HG03439 (cell line): Measurements from ENCODE around the gene HOXD13.

ENCODE experiments used
- ATAC-seq: cut with Tn5 transposase; IDR thresholded peaks from one replicate; pipeline ENCODE4 v1.9.1; 2021; ENCODE audit warnings: mild to moderate bottlenecking, moderate library complexity; ENCODE audit not compliant: unreplicated experiment

Gene HOXD13

DNA sequence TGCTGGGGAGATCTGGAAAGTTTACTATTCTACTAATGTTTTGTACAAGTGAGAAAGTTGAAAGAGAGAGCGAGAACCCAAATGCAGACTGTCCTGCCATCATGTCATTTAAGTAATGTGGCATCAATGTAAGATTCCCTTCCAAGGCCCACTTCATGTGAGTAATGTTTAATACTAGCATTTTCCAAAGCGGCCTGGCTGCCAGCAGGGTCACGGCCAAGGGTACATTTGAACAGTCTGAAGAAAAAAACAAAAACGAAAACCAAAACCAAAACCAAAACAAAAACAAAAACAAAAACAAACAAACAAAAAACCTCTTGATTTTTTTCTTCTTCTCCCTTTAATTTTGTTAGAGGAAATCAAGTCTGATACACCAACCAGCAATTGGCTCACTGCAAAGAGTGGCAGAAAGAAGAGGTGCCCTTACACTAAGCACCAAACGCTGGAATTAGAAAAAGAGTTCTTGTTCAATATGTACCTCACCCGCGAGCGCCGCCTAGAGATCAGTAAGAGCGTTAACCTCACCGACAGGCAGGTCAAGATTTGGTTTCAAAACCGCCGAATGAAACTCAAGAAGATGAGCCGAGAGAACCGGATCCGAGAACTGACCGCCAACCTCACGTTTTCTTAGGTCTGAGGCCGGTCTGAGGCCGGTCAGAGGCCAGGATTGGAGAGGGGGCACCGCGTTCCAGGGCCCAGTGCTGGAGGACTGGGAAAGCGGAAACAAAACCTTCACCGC lies 26.2 kb downstream of the HOXD13 start:
- ATAC-seq, result no peak

DNA sequence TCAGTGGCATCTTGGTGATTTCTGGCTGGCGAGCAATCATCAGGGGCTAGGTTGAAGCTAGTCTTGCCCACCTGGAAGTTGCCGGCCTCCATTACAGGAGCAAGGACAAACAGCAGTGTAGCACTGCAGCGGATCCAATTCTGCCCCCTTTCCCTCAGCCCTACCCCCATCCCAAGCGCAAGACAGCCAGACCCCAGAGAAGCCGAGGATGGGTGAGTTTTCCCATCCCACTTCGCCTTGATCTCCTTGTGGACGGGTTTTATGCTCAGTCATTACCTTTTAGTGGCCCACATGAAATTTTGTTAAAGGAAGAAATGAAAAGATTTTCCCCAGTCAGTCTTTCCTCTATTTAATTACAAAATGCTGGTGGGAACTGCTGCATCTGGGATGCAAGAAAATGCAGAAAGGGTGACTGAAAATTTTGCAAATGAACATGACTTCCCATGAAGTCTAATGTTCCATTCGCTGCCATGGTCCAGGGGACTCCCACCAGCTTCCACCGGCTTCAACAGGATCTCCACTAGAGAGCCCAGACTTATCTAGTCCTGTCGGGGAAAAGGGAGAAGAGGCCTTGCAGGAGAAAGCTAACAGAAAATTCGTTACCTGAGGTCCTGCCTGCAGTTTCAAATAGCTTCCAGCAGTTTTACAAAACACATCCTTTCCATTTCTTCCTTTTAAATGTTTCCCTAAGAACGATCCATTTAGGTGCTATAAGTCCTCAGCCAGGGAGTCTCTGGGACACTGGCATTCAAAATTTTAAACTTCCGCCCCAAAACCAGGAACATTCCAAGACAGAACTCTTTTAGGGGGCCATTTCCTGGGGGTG lies 28.1 kb downstream of the HOXD13 start:
- no peak for ATAC-seq

DNA sequence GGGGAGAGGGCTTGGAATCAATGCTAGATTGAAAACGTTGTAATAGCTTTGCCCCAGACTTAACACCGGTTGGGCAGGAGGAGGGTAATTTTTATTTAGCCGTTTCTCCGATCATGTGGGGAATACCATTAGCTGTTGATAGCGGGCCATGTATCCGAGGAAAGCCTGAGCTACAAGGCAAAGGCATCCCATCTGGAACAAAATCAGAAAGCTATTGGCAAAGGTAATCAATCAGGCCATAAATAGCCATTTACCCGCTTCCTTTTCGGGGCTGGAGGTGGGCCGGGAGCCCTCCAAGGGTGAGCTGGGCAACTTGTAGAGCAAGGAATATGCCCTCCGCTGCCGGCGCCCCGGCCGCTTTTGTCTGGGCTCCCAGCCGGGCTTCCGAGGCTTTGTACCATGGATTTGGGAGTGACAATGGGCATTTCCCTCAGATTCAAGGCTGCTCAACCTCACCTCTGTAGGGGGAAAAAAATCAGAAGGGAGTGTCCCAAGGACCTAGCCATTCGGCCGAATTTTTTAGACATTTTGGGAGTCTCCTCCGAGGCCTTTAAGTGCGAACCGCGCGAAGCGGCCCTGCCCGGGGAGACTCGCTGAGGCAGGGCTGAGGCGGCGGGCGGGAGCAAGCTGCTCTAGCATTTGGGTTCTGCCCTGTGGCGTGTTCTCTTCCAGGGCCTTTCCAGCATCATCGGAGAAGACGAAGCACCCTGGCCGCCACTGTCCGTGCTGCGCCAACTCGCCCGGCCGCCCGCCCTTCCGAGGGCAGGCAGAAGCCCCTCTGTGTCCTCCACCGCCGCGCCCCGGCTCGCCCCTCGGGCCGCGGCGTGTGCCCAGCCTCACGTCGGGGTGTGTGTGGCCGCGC lies 28.9 kb downstream of the HOXD13 start:
- ATAC-seq, result no peak

DNA sequence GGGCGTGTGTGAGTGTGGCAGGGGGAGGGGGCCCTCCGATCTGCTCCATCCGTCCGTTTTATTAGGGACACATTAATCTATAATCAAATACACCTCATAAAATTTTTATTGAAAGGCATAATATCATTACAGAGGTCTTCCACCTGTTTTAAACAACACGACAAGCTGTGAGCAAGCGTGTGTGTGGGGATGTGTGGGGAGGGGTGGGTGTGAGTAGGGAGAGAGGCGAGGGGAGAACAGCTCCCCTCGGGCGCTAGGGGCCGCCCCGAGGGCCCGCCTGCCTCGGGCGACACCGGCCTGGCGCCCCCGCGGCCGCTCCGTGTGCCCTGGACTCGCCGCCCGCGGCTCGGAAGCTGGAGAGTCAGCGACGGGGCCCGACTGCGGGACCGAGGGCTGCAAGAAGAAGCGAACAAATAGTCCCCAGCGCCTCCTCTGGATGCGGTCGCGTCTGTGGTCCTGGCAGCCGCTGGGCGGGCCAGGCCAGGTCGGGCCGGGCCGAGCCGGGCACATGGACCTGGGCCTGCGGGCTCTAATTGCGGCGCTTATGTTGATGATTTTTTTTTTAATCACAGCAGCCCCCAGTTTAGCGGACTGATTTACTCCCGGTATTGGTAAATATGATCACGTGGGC lies 29.6 kb downstream of the HOXD13 start:
- ATAC-seq, result no peak

DNA sequence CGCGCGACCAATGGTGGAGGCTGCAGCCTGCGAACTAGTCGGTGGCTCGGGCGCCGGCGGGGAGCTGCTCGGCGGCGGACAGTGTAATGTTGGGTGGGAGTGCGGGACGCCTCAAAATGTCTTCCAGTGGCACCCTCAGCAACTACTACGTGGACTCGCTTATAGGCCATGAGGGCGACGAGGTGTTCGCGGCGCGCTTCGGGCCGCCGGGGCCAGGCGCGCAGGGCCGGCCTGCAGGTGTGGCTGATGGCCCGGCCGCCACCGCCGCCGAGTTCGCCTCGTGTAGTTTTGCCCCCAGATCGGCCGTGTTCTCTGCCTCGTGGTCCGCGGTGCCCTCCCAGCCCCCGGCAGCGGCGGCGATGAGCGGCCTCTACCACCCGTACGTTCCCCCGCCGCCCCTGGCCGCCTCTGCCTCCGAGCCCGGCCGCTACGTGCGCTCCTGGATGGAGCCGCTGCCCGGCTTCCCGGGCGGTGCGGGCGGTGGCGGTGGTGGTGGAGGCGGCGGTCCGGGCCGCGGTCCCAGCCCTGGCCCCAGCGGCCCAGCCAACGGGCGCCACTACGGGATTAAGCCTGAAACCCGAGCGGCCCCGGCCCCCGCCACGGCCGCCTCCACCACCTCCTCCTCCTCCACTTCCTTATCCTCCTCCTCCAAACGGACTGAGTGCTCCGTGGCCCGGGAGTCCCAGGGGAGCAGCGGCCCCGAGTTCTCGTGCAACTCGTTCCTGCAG lies 30.3 kb downstream of the HOXD13 start, which contains the start of gene HOXD9:
HOXD9 (plus strand) TSS at position 37 of the 728 bp plus-strand sequence; CDS start at position 87, 50 bp downstream.
- ATAC-seq, result no peak

DNA sequence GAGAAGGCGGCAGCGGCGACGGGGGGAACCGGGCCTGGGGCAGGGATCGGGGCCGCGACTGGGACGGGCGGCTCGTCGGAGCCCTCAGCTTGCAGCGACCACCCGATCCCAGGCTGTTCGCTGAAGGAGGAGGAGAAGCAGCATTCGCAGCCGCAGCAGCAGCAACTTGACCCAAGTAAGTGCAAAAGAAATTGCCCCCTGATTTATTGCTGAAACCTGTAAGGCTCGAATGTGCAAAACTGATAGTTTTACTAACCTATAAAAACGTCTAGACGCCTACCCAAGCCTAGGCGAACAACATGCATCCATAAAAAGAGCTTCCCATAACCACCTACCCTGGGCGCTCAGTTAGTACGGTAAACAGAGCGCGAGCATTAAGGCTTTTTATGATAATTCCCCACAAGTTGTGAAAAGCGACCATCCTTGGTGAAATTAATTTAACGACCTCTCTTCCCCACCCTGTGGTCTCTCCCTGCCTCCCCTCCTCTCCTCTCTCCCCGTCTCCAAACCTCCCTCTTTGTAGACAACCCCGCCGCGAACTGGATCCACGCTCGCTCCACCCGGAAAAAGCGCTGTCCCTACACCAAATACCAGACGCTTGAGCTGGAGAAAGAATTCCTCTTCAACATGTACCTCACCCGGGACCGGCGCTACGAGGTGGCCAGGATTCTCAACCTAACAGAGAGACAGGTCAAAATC lies 31.0 kb downstream of the HOXD13 start:
- no peak for ATAC-seq

DNA sequence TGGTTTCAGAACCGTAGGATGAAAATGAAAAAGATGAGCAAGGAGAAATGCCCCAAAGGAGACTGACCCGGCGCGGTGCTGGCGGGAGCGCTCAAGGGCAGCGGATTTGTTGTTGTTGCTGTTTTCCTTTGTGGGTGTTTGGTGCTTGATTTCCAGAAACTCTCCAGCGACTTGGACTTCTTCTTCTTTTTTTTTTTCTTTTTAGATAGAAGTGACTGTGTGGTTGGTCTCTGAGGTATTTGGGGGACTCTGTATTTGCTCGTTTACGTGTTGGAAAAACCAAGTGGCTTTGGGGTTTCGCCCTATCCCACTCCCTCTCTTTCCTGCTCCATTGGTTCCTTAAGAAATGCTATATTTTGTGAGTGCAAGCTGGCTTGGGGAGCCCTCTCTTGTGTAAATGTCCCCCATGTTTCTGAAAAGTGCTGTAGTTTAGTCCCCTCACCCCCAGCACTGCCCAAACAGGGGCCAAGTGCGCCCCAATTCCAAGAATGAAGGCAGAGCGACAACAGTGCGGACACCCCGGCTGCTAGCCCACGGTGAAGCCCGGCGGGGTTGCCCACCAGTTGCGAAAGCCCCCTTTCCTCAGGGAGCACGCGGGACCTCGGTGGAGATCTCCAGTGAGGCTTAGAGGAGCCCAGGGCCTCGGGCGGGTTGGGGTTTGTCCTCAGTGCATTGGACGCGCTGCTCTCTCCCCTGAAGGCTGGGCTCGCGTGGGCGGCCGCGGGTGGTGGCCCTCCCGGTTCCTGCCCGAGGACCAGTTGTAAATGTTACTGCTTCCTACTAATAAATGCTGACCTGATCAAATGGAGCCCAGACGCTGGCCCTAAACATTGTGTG lies 31.8 kb downstream of the HOXD13 start:
- ATAC-seq, result no peak

DNA sequence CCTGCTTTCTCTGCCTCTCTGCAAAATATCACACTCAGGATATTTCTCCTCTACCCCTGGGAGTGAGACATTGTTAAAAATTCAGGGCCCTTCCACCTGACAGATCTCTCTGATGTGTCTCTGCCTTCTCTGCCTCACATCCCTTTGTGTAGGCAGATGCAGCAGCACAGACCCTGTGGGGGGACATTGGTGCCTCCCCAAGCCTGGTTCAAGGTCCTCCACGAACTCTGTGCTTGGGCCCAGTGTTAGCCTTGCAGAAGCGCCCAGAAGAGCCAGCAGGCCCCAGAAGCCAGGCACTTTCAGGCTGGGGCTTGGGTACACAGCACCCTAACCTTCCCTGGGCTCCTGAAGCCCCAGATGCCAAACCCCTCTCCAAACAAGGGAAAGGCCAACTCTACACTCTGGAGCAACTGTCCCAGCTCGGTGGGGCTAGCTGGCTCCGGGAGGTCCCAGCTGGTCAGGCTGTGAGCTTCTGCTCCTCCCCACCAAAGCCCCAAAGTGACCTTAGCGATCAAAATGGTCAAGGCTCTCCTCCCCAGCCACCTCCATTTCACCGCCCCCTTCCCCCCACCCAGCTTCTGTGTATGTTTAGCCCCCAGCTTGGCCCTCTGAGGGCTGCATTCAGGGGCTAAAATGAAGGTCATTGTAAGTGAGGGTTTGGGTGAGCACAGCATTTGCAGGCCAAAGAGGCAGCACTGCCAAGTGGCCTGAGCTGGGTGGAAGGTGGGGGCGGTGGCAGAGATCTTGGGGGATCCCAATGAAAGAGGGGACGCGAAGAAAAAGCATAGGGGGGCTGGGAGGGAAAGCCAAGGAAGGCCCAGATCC lies 32.6 kb downstream of the HOXD13 start:
- no peak for ATAC-seq

DNA sequence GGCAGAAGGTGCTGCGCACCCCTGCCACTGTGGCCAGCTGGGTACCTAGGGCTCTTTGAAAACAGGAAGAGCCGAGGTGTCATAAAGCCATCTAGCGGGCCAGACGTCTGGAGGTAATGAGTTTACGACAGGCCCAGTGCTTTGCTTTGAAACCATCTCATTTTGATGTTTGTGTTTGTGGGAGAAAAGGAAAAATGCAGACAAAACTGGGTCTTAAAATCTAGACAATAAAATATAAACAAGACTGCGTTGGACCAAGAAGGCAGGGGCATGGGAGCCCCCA lies 33.2 kb downstream of the HOXD13 start:
- no peak for ATAC-seq

DNA sequence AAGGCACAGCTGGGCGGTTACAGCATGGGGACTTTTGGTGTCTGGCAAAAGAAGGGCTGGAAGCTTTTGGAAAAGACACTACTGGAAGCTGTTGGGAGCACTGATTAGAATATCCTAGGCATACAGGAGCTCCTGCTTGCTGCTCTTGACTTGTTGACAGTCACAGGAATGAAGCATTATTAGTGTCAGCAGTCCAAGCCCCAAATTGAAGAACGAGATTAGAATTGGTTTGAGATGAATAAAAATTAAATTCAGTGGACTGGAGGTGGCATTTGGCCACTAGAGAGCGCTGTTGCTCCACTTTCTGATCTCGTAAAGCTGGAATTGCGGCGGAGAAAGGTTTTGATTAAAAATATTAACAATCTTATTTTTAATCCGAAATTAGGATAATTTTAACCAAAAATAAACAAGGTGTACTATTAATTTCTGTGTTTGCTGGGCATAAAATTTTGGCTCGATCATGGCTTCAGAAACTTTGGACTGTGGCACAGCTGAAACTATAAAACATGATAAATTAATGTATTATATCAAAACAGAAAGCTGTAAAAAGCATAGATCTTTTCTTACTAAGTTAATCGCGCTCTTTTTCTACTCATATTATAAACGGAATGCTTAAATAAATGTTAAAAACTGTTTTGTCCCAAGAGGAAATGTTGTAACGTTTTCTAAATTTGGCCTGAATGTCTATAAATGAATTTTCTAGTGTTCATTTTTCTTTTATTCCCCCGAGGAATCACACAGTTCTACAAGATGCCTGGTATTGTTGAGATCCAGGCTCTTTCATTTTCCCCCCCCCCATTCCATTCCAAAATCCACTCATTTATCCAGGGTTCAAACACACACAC lies 34.6 kb downstream of the HOXD13 start:
- no peak for ATAC-seq

DNA sequence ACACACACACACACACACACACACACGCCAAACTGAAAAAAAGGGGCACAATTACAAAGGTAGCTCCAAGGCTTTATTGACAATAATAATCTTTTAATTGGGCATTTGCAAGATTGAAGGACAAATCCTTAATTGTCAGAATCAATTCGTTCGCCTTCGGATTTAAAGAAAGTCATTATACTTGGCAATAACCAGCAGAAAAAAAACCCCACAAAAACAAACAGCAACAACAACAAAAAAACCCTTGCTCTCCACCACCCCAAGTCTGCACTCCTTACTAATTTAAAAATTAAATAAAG lies 35.2 kb downstream of the HOXD13 start:
- no peak for ATAC-seq

DNA sequence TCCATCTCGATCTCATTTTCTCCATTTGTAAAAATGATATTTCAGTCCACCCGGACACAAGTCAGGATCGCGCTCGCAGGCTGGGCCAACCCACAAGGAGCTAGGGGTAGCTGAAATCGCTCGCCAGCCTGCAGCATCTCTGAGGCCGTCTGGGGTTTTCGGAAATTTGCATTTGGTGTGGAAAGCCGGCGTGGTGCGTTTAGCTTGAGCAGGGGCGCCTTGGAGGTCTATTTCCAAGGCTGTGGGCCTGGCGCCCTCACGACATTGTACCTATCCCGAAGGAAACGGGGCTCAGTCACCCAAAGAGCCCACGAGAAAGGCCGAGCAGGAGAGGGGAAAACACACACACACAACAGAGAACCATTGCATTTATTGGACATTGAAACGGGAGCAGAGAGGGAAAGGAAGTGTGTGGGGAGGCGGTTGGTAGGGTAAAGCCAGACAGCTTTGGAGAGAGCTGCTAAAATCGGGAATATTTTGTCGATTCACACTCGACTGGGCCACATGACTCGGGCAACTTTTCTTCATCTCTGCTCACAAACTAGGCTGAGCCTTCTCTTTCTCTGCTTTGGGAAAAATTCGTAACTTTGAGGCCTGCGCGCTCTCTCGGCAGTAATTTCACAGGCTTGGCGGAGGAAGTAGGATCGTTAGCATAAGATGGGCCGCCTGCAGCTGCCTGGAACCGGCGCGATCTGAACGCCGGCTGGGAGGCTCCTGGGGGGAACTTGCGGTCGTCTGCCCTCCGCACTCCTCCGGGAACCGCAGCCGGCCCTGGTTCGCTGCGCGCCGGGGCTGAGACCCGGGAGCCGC lies 35.9 kb downstream of the HOXD13 start:
- no peak for ATAC-seq

DNA sequence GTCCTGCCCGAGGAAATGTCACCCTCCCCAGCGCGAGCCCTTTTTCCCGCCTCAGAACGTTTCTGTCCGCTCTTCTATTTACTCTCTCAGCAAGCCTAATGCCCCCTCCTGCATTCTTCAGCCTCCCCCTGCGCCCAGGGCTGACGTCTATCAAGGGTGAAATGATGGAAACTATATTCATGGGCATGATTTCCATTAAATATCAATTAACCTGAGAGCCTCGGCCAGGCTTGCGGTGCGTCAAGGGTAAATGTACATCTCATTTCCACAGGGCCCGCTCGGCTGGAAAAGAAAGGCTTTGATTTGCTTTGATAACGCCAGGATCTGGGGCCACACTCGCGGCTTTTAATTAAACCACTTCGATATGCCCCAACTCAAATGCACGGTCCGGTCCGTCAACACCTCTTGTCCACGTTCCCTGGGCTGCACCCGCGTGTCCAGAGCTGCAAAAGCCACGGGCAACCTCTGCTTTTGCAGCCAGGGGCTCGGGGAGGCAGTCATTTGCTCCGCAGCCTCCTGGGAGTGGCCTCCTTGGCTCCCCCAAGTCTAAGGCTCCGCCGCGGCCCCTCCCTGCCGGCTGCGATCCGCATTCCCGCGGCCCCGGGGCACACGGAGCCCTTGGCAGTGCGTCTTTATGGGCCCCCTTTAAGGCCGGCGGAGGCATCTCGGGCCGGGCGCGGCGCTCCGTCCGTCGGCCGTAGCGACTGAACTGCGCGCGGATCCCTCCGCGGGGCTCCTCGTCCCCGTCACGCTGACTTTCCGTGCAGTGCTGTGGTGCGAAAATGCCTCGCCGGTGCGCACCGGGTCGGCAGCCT lies 36.7 kb downstream of the HOXD13 start, which contains the start of gene HOXD8:
HOXD8 (plus strand) TSS at position 724 of the 815 bp plus-strand sequence. CDS start 662 bp downstream, outside the sequence.
- ATAC-seq, result no peak

DNA sequence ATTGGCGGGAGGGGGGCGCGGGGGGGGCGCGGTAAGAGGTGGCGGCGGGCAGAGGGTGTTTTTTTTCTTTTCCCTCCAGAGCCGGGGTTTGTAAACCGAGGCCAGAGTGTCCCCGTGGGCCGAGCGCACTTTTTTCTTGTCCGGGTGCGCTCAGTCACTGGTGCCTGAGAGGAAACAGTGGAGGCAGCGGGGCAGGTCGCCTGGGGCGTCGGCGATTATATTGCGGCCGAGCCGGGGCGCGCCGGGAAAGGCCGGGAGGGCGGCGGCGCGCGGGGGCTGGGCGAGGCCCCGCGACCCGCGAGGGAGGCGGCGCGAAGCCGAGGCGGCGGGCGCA lies 37.3 kb downstream of the HOXD13 start:
- no peak for ATAC-seq

DNA sequence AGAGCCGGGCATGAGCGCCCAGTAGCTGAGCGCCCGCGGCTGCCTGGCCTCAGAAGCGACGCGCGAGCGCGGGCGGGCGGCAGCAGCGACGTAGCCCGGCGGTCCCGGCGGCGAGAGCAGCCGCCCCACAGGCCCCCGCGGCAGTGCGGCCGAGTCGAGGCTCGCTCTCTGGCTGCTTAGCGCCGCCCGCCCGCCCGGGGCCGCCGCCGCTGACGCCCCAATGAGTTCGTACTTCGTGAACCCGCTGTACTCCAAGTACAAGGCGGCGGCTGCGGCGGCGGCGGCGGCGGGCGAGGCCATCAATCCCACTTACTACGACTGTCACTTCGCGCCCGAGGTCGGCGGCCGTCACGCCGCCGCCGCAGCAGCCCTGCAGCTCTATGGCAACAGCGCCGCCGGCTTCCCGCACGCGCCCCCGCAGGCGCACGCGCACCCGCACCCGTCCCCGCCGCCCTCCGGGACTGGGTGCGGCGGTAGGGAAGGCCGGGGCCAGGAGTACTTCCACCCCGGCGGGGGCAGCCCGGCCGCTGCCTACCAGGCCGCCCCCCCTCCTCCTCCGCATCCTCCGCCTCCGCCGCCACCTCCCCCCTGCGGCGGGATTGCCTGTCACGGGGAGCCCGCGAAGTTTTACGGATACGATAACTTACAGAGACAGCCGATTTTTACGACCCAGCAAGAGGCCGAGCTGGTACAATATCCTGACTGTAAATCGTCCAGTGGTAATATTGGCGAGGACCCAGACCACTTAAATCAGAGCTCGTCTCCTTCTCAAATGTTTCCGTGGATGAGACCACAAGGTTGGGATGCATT lies 37.8 kb downstream of the HOXD13 start:
- ATAC-seq, result no peak
